Measurements from ENCODE around the gene AGO3. TPM values are rescaled to one million over a fixed set of nuclear protein-coding genes. Genes with fewer than 3 reads are reported as not detected.
A peak's percentile ranks its signal among the peaks of the same experiment; 100 is the strongest.

Gene AGO3
- total and polyA plus RNA-seq, 2 of the 13 experiments (the other 11 are each of a cell fraction or from before 2014, with no cell fraction given): 21.2 to 27.1 TPM

GRCh38 chr1:35930593-35931445 is at the start of gene AGO3 (continued):
- TF ChIP-seq MXI1 (IDR thresholded peaks at IDR 0.05; ENCODE audit: borderline replicate concordance, low read depth, low read length) (peak; percentile 59; the same call in 1 of the 3 replicates), SYNCRIP (IDR thresholded peaks at IDR 0.05; ENCODE audit: insufficient read depth, low read depth, low read length) (no peak), ZNF446 (CRISPR knock-in tag; IDR thresholded peaks at IDR 0.05) (peak; percentile 60; the same call in 1 of the 2 replicates), SKI (IDR thresholded peaks at IDR 0.05; ENCODE audit: partially characterized antibody) (peak; percentile 78), ZFP41 (CRISPR knock-in tag; IDR thresholded peaks at IDR 0.05; ENCODE audit: borderline replicate concordance) (0 out of 2 replicates have a peak, but pooled peaks have one; percentile 25), ZNF567 (CRISPR knock-in tag; IDR thresholded peaks at IDR 0.05; ENCODE audit: borderline replicate concordance) (0 out of 2 replicates have a peak, but pooled peaks have one; percentile 53), SMAD1 (CRISPR knock-in tag; IDR thresholded peaks at IDR 0.05; ENCODE audit: borderline replicate concordance, low read depth) (peak; percentile 77; the same call in 1 of the 2 replicates), ZNF281 (CRISPR knock-in tag; IDR thresholded peaks at IDR 0.05; ENCODE audit: borderline replicate concordance) (peak; percentile 35; the same call in 1 of the 2 replicates), ZNF83 (CRISPR knock-in tag; IDR thresholded peaks at IDR 0.05; ENCODE audit: borderline replicate concordance) (0 out of 2 replicates have a peak, but pooled peaks have one; percentile 44), NFKBIZ (CRISPR knock-in tag; IDR thresholded peaks at IDR 0.05) (no peak), POLR2A (IDR thresholded peaks at IDR 0.05; ENCODE audit: insufficient read depth in 1 of 2, low read depth in 2 of 2, low read length in 2 of 2) (peak; percentile 82 to 84), DBP (CRISPR knock-in tag; IDR thresholded peaks at IDR 0.05; ENCODE audit: not compliant biosample characterization) (peak; percentile 66), AKAP8 (CRISPR knock-in tag; IDR thresholded peaks at IDR 0.05) (peak; percentile 51; the same call in 1 of the 2 replicates), ELF3 (CRISPR knock-in tag; IDR thresholded peaks at IDR 0.05) (peak; percentile 46), ZNF777 (CRISPR knock-in tag; IDR thresholded peaks at IDR 0.05) (peak; percentile 92), MED13 (CRISPR knock-in tag; IDR thresholded peaks at IDR 0.05) (0 out of 2 replicates have a peak, but pooled peaks have one; percentile 17), HNRNPK (IDR thresholded peaks at IDR 0.05; ENCODE audit: low read depth, low read length, poor library complexity, severe bottlenecking) (peak; percentile 9), ZSCAN9 (CRISPR knock-in tag; IDR thresholded peaks at IDR 0.05; ENCODE audit: borderline replicate concordance) (0 out of 2 replicates have a peak, but pooled peaks have one; percentile 20), ZNF276 (CRISPR knock-in tag; IDR thresholded peaks at IDR 0.05; ENCODE audit: low read depth) (peak; percentile 65), CHD4 (IDR thresholded peaks at IDR 0.05; ENCODE audit: borderline replicate concordance, low read length) (no peak), MYC (CRISPR knock-in tag; IDR thresholded peaks at IDR 0.05; ENCODE audit: borderline replicate concordance) (peak; percentile 14; the same call in 1 of the 2 replicates), HNRNPLL (IDR thresholded peaks at IDR 0.05; ENCODE audit: low read depth, low read length, poor library complexity, severe bottlenecking) (peak; percentile 79), POLR2G (IDR thresholded peaks at IDR 0.05; ENCODE audit: low read depth, low read length) (peak; percentile 87), DR1 (CRISPR knock-in tag; IDR thresholded peaks at IDR 0.05) (peak; percentile 66; the same call in 1 of the 2 replicates)
